GM19099 (cell line): Measurements from ENCODE around the gene CCDC88C.

Experiments
- POLR2A ChIP-seq: IDR thresholded peaks from 3 replicates; pipeline ENCODE4 v1.6.1; 2011; ENCODE audit warnings: low read depth; ENCODE audit not compliant: insufficient read length; ENCODE audit errors: extremely low read depth

Gene CCDC88C

GRCh38 chr14:91337699-91338335, 79.8 kb downstream of the CCDC88C start:
- TF ChIP-seq POLR2A, result no peak

- TF ChIP-seq POLR2A, result no peak
Measured at GRCh38 chr14:91336093-91336450, 81.5 kb downstream of the CCDC88C start.

GRCh38 chr14:91335191-91336092, 82.2 kb downstream of the CCDC88C start:
- TF ChIP-seq POLR2A, result no peak

- TF ChIP-seq POLR2A, result no peak
Measured at GRCh38 chr14:91333650-91334039, 84.0 kb downstream of the CCDC88C start.

DNA sequence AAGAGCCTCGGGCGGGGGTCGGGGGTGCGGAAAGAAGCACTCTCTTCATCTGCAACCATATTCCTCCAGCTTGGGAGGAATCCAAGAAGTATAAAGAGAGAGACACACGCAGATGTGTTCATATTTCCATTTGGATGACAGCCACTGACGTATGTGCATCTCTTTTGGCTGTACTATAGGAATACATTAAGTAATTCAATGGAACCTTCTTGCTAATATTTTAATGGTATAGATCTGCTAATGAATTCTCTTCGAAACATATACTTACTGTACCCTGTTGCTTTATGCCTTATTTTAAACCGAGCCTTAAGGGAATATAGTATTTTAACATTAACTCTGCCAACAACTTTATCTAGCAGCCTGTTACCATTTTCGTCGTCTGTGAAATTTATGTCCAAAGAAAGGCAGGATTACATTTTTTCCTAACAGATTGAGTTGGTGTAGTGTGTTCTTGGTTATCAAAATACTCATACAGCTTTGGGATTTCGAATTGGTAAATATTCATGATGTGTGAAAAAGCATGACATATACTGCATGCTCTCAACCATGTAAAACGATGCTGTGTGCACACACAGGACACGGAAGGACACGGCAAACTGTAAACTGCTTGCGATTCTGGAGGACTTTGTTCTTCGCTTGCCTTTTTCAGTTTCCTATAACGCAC, 84.5 kb downstream of the CCDC88C start:
- TF ChIP-seq POLR2A, result no peak

GRCh38 chr14:91332171-91332985, 85.2 kb downstream of the CCDC88C start:
- no peak for TF ChIP-seq POLR2A

DNA sequence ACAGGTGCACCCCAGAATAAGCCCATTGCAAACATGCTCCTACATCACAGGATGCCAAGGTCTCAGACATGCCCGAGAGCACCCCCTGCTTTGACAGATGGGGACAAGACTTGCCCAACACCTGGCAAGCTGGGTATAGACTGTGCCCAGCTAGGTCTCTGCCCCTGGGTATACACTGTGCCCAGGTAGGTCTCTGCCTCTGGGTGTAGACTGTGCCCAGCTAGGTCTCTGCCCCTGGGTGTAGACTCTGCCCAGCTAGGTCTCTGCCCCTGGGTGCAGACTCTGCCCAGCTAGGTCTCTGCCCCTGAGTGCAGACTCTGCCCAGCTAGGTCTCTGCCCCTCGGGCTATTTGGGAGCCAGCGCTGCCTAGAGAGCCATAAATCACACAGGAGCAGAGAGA, 85.9 kb downstream of the CCDC88C start:
- no peak for TF ChIP-seq POLR2A

DNA sequence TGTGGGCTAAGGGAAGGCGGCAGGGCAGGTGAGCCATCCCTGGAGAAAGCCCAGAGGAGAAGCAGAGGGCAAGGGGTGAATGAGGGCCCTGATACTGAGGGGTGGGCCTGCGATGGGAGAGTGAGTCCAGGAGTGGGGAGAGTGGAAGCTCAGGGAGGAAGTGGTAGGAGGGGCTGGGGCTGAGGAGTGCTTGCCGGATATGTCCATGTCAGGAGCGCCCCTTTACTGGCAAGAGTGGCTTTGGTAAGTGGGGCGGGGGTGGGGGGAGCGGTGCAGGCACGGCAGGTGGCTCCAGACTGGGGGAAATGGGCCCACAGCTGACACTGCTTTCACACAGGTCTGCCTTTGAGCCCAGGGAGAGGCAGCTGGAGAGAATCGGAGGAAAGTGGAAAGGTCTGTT, 86.8 kb downstream of the CCDC88C start:
- TF ChIP-seq POLR2A, result no peak

GRCh38 chr14:91330096-91330696, 87.4 kb downstream of the CCDC88C start:
- TF ChIP-seq POLR2A, result no peak

DNA sequence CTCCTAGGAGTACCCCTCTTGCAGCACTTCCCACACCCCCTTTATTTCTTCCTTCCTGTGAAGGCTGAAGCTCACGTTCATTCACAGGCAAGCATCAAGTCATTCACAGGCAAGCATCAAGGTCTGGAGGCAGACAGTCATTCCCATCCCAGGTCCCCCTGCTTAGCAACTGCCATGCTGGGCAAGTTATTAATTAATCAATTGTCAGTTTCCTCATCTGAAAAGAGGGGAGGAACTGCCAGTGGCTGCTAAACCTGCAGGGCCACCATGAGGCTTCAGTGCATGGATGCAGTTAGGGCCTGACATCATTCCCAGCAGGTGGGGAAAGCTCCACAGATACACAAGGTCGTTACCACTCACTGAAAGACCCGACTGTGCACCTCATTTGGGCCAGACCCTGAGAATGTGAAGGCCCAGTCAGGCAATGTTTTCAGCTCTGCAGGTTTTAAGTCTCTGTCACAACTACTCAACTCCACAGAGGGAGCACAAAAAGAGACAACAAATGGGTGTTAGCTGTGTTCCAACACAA, 88.1 kb downstream of the CCDC88C start:
- no peak for TF ChIP-seq POLR2A

DNA sequence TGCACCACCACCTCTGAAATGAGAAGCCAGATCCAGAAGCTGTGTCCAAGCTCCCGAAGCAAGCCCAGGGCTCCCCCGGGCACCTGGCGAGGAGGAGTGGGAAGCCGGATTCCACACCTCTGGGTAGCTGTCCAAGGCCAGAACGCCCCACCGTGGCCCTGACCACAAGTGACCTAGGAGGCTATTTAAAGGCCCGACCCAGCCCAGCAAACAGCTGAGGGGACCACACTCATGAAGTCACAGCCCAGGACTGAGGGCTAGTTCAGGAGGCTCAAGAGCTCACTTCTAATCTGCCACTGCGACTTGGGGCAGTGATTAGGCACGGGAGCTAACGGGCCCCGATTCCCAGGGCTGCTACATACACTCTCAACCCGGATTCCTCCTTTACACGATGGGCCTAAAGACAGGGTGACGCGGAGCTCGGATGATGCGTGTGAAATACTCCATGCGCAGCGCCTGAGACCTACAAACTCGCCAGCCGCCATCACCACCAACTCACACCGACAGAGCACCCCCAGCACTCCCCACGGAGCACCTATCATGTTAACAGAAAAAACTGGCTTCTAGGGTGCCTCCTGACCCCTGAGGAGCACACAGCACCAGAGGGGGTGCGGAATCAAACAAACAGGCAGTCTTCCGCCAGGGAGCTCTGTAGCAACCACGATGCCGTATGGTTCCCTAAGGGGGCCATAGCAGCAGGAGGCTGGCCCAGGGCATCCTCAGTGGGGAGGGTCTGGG, 89.1 kb downstream of the CCDC88C start:
- TF ChIP-seq POLR2A, result no peak

- no peak for TF ChIP-seq POLR2A
Measured at GRCh38 chr14:91327661-91328312, 89.8 kb downstream of the CCDC88C start.

DNA sequence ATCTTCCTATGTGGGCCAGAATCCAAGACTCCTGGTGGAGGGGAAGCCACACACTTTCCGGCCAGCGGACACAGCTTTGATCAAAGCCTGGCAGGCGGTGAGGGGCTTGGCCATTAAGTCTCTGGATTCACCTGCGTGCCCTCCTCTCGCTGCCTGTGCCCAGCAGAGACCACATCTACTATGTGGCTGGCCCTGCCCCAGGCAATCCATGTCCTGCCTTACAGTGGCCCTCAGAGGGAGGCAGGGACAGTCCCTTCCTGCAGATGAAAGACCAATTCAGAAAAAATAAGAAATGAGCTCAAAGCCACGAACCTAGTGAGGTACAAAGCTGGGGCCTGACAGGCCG, 90.4 kb downstream of the CCDC88C start:
- no peak for TF ChIP-seq POLR2A
